HCT116 (cell line): ENCODE results near the gene ZNF683. TPM values are rescaled to one million over a fixed set of nuclear protein-coding genes. Genes with fewer than 3 reads are reported as not detected.

Experiments used
- ATAC-seq: fragments of 200-7000 bp; cut with Tn5 transposase; 2 replicates; pipeline ENCODE4 v1.9.1; 2020; ENCODE audit warnings: mild to moderate bottlenecking, moderate library complexity
- BruUV-seq: library from RNA; stranded (reverse); fragments of 400-500 nt; replicated peaks from 2 replicates; lab custom pipeline; 2021; lab: Mats Ljungman, UMichigan
- CTCF ChIA-PET: fragments of 300-600 bp; sonication (Branson Sonifier 250); formaldehyde crosslinking; loops from one replicate; lab custom pipeline; 2021; ENCODE audit warnings: antibody characterized with exemption; lab: Charles Lee
- POLR2A ChIA-PET: fragments of 300-600, 350-600 bp; sonication (Branson Sonifier 250); formaldehyde crosslinking; loops from one replicate; lab custom pipeline; 2021; ENCODE audit warnings: antibody characterized with exemption; lab: Charles Lee
- RAD21 ChIA-PET, 2 experiments: fragments of 300-600 bp; sonication (Branson Sonifier 250); formaldehyde crosslinking; loops; one replicate each; lab custom pipeline; 2023; ENCODE audit warnings: low total read pairs in 2 of 2; ENCODE audit not compliant: uncharacterized antibody in 2 of 2, unreplicated experiment in 2 of 2, low non-redundant PET in 1 of 2; lab: Charles Lee
- DNase-seq: peaks from one replicate; pipeline ENCODE4 v3.0.0-alpha.2; 2010; ENCODE audit warnings: low read depth, low spot score
- H2AFZ ChIP-seq: fragments of 200-600 bp; shearing (Covaris generic), sonication (generic); 2 replicates; pipeline ENCODE4 v1.6.1; 2017; ENCODE audit warnings: low read depth, mixed run types, mixed read lengths, antibody characterized with exemption, low read length; ENCODE audit not compliant: poor library complexity, severe bottlenecking
- H3K27ac ChIP-seq: 2 replicates; pipeline ENCODE4 v1.5.1; 2012; ENCODE audit warnings: low read depth, low read length
- H3K27me3 ChIP-seq: fragments of 200-600 bp; sonication (generic); 2 replicates; pipeline ENCODE4 v1.6.1; 2016; ENCODE audit warnings: mixed run types, low read length, mixed read lengths; ENCODE audit not compliant: insufficient read depth
- H3K36me3 ChIP-seq, 2 experiments: fragments of 200-500 bp in 1 of 2; fragments of 200-600 bp in 1 of 2; sonication (Bioruptor generic) in 1 of 2; sonication (generic) in 1 of 2; 2 replicates each; pipeline versions ENCODE4 v1.5.1 to v1.6.1; 2014 to 2016; ENCODE audit warnings: low read length in 2 of 2, inconsistent platforms in 1 of 2, mixed read lengths in 1 of 2, mixed run types in 1 of 2; ENCODE audit not compliant: insufficient read depth in 2 of 2, control insufficient read depth in 1 of 2
- H3K4me1 ChIP-seq, 2 experiments: fragments of 200-600 bp in 1 of 2; sonication (generic) in 1 of 2; 2 replicates each; pipeline versions ENCODE4 v1.5.1 to v1.6.1; 2012 to 2017; ENCODE audit warnings: low read length in 2 of 2, inconsistent platforms in 1 of 2, mild to moderate bottlenecking in 1 of 2, mixed read lengths in 1 of 2, mixed run types in 1 of 2, moderate library complexity in 1 of 2; ENCODE audit not compliant: insufficient read depth in 2 of 2, control insufficient read depth in 1 of 2
- H3K4me2 ChIP-seq: fragments of 200-600 bp; sonication (generic); 2 replicates; pipeline ENCODE4 v1.6.1; 2017; ENCODE audit warnings: mixed run types, low read length, mixed read lengths
- H3K4me3 ChIP-seq, 2 experiments: fragments of 200-600 bp in 1 of 2; sonication (generic) in 1 of 2; replicated peaks in 1 of 2; 2 replicates each; pipeline ENCODE4 v1.5.1; 2011 to 2016; ENCODE audit warnings: low read length in 2 of 2, control low read depth in 1 of 2, low read depth in 1 of 2, mild to moderate bottlenecking in 1 of 2, mixed read lengths in 1 of 2, mixed run types in 1 of 2
- H3K79me2 ChIP-seq: fragments of 200-600 bp; sonication (generic); 2 replicates; pipeline ENCODE4 v1.6.1; 2017; ENCODE audit warnings: mild to moderate bottlenecking, mixed run types, low read length, moderate library complexity, mixed read lengths; ENCODE audit not compliant: insufficient read depth
- H3K9ac ChIP-seq: fragments of 200-600 bp; sonication (generic); 2 replicates; pipeline ENCODE4 v1.6.1; 2016; ENCODE audit warnings: low read length, mixed read lengths
- H3K9me2 ChIP-seq: fragments of 200-600 bp; sonication (generic), shearing (Covaris generic); 2 replicates; pipeline ENCODE4 v1.6.1; 2017; ENCODE audit warnings: mixed run types, mild to moderate bottlenecking, moderate library complexity; ENCODE audit not compliant: insufficient read depth
- H3K9me3 ChIP-seq, 2 experiments: fragments of 200-500 bp in 1 of 2; fragments of 200-600 bp in 1 of 2; sonication (Bioruptor generic) in 1 of 2; sonication (generic) in 1 of 2; 2 replicates each; pipeline ENCODE4 v1.6.1; 2014 to 2017; ENCODE audit warnings: low read length in 2 of 2, mixed read lengths in 2 of 2, inconsistent platforms in 1 of 2, low read depth in 1 of 2, mild to moderate bottlenecking in 1 of 2, mixed run types in 1 of 2, moderate library complexity in 1 of 2; ENCODE audit not compliant: control insufficient read depth in 1 of 2, insufficient read depth in 1 of 2
- H4K20me1 ChIP-seq: fragments of 200-600 bp; sonication (generic), shearing (Covaris generic); 2 replicates; pipeline ENCODE4 v1.6.1; 2017; ENCODE audit warnings: mixed run types, mild to moderate bottlenecking, moderate library complexity; ENCODE audit not compliant: insufficient read depth
- ATF3 ChIP-seq: IDR thresholded peaks from 2 replicates; pipeline ENCODE4 v1.6.1; 2012
- CBX3 ChIP-seq: IDR thresholded peaks from 2 replicates; pipeline ENCODE4 v1.6.1; 2012; ENCODE audit warnings: low read depth
- CTCF ChIP-seq, 3 experiments: fragments of 200-600 bp in 1 of 3; sonication (generic) in 1 of 3; IDR thresholded peaks in 2 of 3; conservative IDR thresholded peaks in 1 of 3; 2 replicates each; pipeline ENCODE4 v1.5.1; 2012 to 2017; ENCODE audit warnings: low read depth in 2 of 3, low read length in 2 of 3, antibody characterized with exemption in 1 of 3, borderline replicate concordance in 1 of 3, control low read depth in 1 of 3, mild to moderate bottlenecking in 1 of 3, mixed read lengths in 1 of 3, mixed run types in 1 of 3, moderate library complexity in 1 of 3; ENCODE audit not compliant: insufficient read depth in 1 of 3
- ELF1 ChIP-seq: IDR thresholded peaks from 2 replicates; pipeline ENCODE4 v1.6.1; 2012; ENCODE audit warnings: low read depth, borderline replicate concordance
- EZH2 ChIP-seq: fragments of 200-600 bp; sonication (generic); IDR thresholded peaks from 2 replicates; pipeline ENCODE4 v1.6.1; 2017; ENCODE audit warnings: antibody characterized with exemption, mixed run types
- EZH2phosphoT487 ChIP-seq: fragments of 200-600 bp; IDR thresholded peaks from 2 replicates; pipeline ENCODE4 v1.6.1; 2018; ENCODE audit warnings: antibody characterized with exemption, borderline replicate concordance
- FOSL1 ChIP-seq: IDR thresholded peaks from 2 replicates; pipeline ENCODE4 v1.6.1; 2012; ENCODE audit warnings: low read depth
- POLR2AphosphoS5 ChIP-seq: IDR thresholded peaks from 2 replicates; pipeline ENCODE4 v1.6.1; 2011; ENCODE audit warnings: mild to moderate bottlenecking, low read depth, low read length, moderate library complexity
- RAD21 ChIP-seq: IDR thresholded peaks from 2 replicates; pipeline ENCODE4 v1.6.1; 2012; ENCODE audit warnings: low read depth, mild to moderate bottlenecking
- SP1 ChIP-seq: IDR thresholded peaks from 2 replicates; pipeline ENCODE4 v1.6.1; 2012; ENCODE audit warnings: low read depth
- TCF7L2 ChIP-seq: IDR thresholded peaks from 2 replicates; pipeline ENCODE4 v1.7.0; 2011; ENCODE audit warnings: borderline replicate concordance, inconsistent platforms; ENCODE audit not compliant: insufficient read depth, insufficient read length; ENCODE audit errors: extremely low read depth
- YY1 ChIP-seq: IDR thresholded peaks from 2 replicates; pipeline ENCODE4 v1.6.1; 2011; ENCODE audit warnings: low read length, low read depth, moderate library complexity, mild to moderate bottlenecking; ENCODE audit not compliant: insufficient replicate concordance; ENCODE audit errors: extremely low read depth
- ZBTB33 ChIP-seq: IDR thresholded peaks from 2 replicates; pipeline ENCODE4 v1.6.1; 2011; ENCODE audit warnings: mild to moderate bottlenecking, low read length, moderate library complexity; ENCODE audit not compliant: insufficient replicate concordance; ENCODE audit errors: extremely low read depth
- ZNF274 ChIP-seq: fragments of 200-500 bp; sonication (Bioruptor generic); IDR thresholded peaks from 2 replicates; pipeline ENCODE4 v1.6.1; 2014; ENCODE audit warnings: mild to moderate bottlenecking, low read depth, low read length, inconsistent platforms
- intact Hi-C: fragments of 100-400 bp; cut with micrococcal nuclease; formaldehyde crosslinking; loops from 2 replicates; pipeline ENCODE4 v1.10.0; 2022
- total RNA-seq: library from RNA; stranded (reverse); gene quantifications from one replicate; pipeline ENCODE4 v1.2.1, GENCODE V29; 2021; ENCODE audit not compliant: unreplicated experiment

The ZNF683 gene
- total RNA-seq, 1 experiment from 2014 or later, result not detected

- H3K9me2 ChIP-seq, result no peaks in the 10 kb centered on the region
- H3K4me2 ChIP-seq, result no peak overlapping the region
- H3K9ac ChIP-seq, result no peak overlapping the region
- no peaks in the 10 kb centered on the region for H3K27me3 ChIP-seq
- no peaks in the 10 kb centered on the region for H3K9me3 ChIP-seq
- no peak overlapping the region for H3K27ac ChIP-seq
- no peak overlapping the region for H3K4me3 ChIP-seq
- ChIA-PET CTCF (interaction anchor here (1.0 to 1.7 kb wide), 3 partner anchors 11 to 29 kb away, joined by 3 to 4 read pairs (median 3); no protein-coding TSS in a partner anchor), RAD21 (no interaction called here), POLR2A (no interaction called here)
- no peaks in the 10 kb centered on the region for H3K36me3 ChIP-seq
- DNase-seq (no peak), ATAC-seq (no peak)
- BruUV-seq, result no TSS peak
- H3K79me2 ChIP-seq, result no peaks in the 10 kb centered on the region
- intact Hi-C loops, result no loop called here
- no peaks in the 10 kb centered on the region for H4K20me1 ChIP-seq
- H3K4me1 ChIP-seq, result peaks cover 11 to 35% of the 10 kb centered on the region in 2 experiments; a peak in 3 of 4 replicates
- no peak for TF ChIP-seq ZBTB33
- no peak for TF ChIP-seq CTCF (IDR thresholded peaks at IDR 0.05 in 2 of 3, conservative IDR thresholded peaks at IDR 0.05 in 1 of 3; ENCODE audit: borderline replicate concordance in 1 of 3, insufficient read depth in 1 of 3, low read depth in 2 of 3, low read length in 2 of 3)
- no peak for TF ChIP-seq CBX3
- TF ChIP-seq TCF7L2, result no peak
- TF ChIP-seq ELF1, result no peak
- no peak for TF ChIP-seq POLR2AphosphoS5
- TF ChIP-seq EZH2phosphoT487, result no peak
- no peak for TF ChIP-seq YY1
- no peak for TF ChIP-seq SP1
- no peak for TF ChIP-seq FOSL1
- no peak for TF ChIP-seq RAD21
- no peak for TF ChIP-seq ZNF274
- no peak for TF ChIP-seq EZH2
- no peak for TF ChIP-seq ATF3
- H2AFZ ChIP-seq, result no peak overlapping the region
These were observed 10.2 kb downstream of the ZNF683 start for GRCh38 chr1:26362331-26362730.
